Body of pancreas (tissue), 4 donors: ENCODE measurements around the gene UCK1.

ENCODE experiments used
- CTCF ChIP-seq, 7 experiments: fragments of 450-650 bp in 4 of 7; fragments of 200-600 bp in 3 of 7; sonication (generic) in 3 of 7; IDR thresholded peaks; one replicate each; pipeline ENCODE4 v1.5.1; 2016 to 2019; ENCODE audit warnings: antibody characterized with exemption in 7 of 7
- POLR2A ChIP-seq, 3 donors: fragments of 450-650 bp; IDR thresholded peaks; one replicate each; pipeline ENCODE4 v1.6.1; 2016; ENCODE audit warnings: antibody characterized with exemption in 3 of 3, mild to moderate bottlenecking in 2 of 3

DNA sequence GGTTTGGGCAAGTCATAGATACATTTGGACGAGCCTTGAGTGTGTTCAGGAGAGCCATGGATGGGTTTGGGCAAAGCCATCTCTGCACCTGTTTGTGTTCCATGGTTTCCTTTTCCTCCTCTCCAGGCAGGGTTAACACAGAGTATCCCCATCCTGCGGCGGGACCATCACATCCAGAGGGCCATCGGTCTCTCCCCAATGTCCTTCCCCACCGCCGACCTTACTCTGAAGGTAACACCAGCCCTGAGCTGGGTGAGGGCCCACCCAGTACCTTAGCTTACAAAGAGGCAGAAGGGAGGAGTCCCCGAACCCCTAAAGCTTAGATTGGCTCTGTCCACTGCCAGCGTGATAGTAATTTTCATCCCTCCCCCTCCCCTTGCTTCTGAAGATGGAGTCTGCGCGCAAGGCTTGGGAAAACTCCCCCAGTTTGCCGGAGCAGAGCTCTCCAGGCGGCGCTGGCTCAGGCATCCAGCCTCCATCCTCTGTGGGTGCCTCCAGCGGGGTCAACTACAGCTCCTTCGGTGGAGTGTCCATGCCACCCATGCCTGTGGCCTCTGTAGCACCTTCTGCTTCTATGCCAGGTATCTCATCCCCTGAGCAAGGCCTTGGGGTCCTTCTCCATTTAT is 46.4 kb downstream of the UCK1 start:
- TF ChIP-seq CTCF (IDR thresholded peaks at IDR 0.05) (no peak), POLR2A (IDR thresholded peaks at IDR 0.05) (no peak)
